Neuron (in vitro differentiated cells): Measurements from ENCODE around the gene ASAP3.

Experiments
- H2AFZ ChIP-seq: one replicate; pipeline ENCODE4 v1.6.1; 2013; ENCODE audit warnings: low read depth, mild to moderate bottlenecking, inconsistent platforms, low read length, moderate library complexity
- H3K27me3 ChIP-seq: one replicate; pipeline ENCODE4 v1.6.1; 2013; ENCODE audit warnings: low read length; ENCODE audit not compliant: insufficient read depth
- H3K36me3 ChIP-seq: one replicate; pipeline ENCODE4 v1.6.1; 2013; ENCODE audit warnings: low read length; ENCODE audit not compliant: insufficient read depth
- H3K4me1 ChIP-seq: one replicate; pipeline ENCODE4 v1.6.1; 2013; ENCODE audit warnings: low read length; ENCODE audit not compliant: insufficient read depth
- H3K4me3 ChIP-seq: 2 replicates; pipeline ENCODE4 v1.5.1; 2013; ENCODE audit warnings: mild to moderate bottlenecking, low read length, moderate library complexity
- H3K9me3 ChIP-seq: one replicate; pipeline ENCODE4 v1.6.1; 2013; ENCODE audit warnings: low read length

ASAP3 gene

DNA sequence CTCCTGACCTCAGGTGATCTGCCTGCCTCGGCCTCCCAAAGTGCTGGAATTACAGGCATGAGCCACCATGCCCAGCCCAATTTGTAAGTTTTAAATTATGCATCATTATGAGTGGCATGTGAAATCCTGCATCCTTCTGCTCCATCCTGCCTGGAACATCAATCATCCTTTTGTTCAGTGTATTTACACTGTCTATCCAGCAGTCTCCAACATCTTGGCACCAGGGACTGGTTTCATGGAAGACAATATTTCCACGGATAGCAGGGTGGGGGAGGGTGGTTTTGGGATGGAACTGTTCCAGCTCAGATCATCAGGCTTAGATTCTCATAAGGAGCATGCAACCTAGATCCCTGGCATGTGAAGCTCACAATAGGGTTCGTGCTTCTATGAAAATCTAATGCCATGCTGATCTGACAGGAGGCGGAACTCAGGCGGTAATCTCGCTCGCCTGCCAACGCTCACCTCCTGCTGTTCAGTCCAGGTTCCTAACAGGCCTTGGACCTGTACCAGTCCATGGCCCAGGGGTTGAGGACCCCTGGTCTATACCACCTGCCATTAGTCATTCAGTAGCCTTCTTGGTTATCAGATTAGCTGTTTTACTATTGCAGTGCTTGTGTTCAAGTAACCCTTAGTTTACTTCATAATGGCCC is 37.2 kb downstream of the ASAP3 start:
- Histone ChIP-seq H3K4me3 (no peak overlapping the region), H3K27me3 (no peaks in the 10 kb centered on the region), H3K36me3 (peaks cover 63% of the 10 kb centered on the region), H3K9me3 (no peaks in the 10 kb centered on the region), H2AFZ (no peak overlapping the region), H3K4me1 (no peaks in the 10 kb centered on the region)

DNA sequence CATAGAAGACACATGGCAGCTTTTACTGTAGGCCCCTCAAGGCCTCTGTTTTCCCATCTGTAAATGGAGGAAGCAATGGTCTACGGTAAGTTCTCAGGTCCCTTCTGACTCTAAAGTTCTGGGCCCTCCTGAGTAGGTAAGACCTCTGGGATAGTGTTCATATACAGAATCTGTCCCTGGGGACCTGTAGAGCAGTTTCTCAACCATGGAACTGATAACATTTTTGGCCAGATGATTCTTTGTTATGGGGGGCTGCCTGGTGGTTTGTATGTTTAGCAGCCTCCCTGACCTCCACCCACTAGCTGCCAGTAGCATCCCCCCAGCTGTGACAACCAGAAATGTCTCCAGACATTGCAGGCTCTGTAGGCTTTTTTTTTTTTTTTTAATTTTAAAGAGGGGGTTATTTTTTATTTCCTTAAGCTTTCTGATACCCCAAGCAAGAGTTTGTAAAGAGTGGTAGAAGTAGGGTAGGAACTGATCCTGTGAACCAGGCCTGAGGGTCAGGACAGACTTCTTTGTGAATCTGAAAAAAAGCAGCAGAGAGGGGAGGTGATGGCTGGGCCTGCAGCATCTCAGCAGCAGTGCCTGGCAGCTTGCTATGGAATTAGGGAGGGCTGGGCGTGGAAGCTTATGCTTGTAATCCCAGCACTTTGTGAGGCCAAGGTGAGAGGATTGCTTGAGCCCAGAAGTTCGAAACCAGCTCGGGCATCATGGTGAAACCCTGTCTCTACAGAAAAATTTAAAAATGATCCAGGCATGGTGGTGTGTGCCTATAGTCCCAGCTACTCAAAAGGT is 39.2 kb downstream of the ASAP3 start:
- Histone ChIP-seq H3K9me3 (no peaks in the 10 kb centered on the region), H3K4me1 (no peaks in the 10 kb centered on the region), H3K4me3 (no peak overlapping the region), H2AFZ (no peak overlapping the region), H3K36me3 (peaks cover 59% of the 10 kb centered on the region), H3K27me3 (no peaks in the 10 kb centered on the region)

DNA sequence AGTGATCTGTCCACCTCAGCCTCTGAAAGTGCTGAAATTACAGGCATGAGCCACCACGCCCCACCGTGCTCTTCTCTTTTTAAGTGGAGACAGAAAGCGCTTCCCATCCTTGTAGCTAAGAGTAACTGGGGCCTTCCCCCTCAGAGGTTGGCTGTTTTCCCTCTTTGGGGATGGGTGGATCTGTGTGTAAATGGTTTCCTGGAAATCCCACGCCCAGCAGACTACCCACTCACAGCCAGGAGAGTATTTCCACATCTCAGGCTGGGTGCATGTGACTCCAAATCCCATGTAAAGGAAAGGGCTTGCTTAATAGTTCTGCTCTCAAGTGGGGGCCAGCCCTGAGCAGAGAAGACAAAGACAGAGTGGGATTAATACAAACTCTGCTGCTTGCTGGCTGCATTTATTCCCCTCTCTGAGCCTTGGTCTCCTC is 39.9 kb downstream of the ASAP3 start:
- Histone ChIP-seq H3K27me3 (no peaks in the 10 kb centered on the region), H2AFZ (no peak overlapping the region), H3K4me3 (no peak overlapping the region), H3K4me1 (no peaks in the 10 kb centered on the region), H3K9me3 (no peaks in the 10 kb centered on the region), H3K36me3 (peaks cover 59% of the 10 kb centered on the region)

DNA sequence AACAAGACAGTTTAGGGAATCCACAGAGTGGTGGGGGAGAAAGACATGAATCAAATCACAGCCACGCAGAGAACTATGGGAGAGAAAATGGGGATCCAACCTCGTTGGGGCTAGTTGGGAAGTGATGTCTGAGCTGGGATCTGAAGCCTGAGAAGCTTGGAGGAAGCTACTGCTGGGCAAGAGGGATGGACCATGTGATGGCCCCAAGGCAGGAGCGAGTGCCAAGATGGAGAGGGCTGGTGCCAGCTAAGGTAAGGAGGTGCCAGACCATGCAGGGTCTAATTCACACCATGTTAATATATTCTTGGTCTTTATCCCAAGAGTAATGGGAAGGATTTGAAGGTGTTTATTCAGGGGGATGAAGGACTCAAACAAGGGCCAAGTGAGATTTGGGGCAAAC is 41.2 kb downstream of the ASAP3 start:
- Histone ChIP-seq H3K36me3 (peaks cover 66% of the 10 kb centered on the region), H2AFZ (no peak overlapping the region), H3K4me3 (no peak overlapping the region), H3K27me3 (no peaks in the 10 kb centered on the region), H3K4me1 (no peaks in the 10 kb centered on the region), H3K9me3 (no peaks in the 10 kb centered on the region)

DNA sequence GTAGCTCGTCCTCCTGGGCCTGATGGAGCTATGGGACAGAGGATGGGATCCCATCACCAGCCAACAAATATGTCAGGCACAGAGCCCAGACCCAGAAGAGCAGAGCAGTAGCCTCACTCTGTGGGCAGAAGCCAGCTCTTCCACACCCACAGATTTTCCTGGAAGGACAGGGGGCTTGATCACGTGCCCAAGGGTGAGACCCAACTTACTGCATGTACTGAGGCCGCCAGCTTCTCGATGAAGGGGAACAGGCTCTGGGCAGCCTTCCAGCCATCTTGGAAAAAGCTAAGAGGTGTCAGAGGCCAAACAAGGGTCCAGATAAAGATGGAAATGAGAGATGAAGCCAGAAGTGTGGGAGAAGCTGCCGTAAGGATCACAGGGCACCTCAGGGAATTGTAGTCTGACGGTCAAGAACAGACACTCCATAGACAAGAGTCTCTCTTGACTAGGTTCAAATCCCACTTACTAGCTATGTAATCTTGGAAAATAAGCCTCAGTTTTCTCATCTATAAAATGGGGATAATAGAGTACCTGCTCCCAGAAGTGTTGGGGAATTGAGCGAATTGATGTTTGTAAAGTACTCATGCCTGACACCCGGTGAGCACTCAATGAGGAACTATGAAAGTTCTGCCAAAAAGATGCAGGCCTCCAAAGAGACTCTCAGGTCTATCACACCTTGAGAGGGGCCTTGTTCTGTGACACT is 42.4 kb downstream of the ASAP3 start:
- Histone ChIP-seq H3K27me3 (no peaks in the 10 kb centered on the region), H3K36me3 (peaks cover 69% of the 10 kb centered on the region), H3K9me3 (no peaks in the 10 kb centered on the region), H3K4me1 (no peaks in the 10 kb centered on the region), H2AFZ (no peak overlapping the region), H3K4me3 (no peak overlapping the region)

DNA sequence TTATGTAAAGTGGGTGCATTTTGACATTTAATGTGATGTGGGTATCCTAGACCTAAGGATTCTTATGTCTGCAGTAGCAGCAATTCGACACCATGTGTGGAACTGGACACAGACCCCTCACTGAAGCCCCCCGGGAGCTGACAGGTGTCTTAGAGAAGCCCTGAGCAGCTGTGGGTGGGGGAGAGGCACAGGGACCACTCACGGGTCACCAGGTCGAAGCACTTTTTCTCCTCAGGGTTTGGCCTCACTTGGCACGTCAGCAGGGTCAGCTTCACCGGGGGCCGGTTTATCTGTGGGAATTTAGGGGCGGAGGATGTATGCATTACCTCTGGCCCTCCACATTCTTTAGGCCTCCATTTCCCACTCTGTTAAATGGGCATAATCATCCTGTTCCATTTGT is 45.4 kb downstream of the ASAP3 start:
- Histone ChIP-seq H3K4me1 (no peaks in the 10 kb centered on the region), H2AFZ (no peak overlapping the region), H3K9me3 (no peaks in the 10 kb centered on the region), H3K27me3 (no peaks in the 10 kb centered on the region), H3K36me3 (peaks cover 84% of the 10 kb centered on the region), H3K4me3 (no peak overlapping the region)

DNA sequence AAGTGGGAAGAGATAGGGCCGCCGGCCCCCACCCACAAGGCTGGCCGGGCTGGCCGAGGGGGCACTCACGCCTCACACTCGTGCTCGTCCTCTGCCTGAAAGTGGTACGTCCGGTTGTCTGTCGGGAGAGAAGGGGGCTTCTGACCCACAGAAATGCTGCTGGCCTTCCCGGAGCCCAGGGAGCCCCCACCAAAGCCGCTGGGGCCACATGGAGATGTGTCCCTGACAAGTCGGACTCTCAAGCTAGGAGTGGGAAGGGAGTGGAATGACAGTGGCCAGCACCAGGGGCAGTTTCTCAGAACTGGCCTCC is 46.7 kb downstream of the ASAP3 start:
- Histone ChIP-seq H3K27me3 (no peaks in the 10 kb centered on the region), H2AFZ (no peak overlapping the region), H3K4me1 (no peaks in the 10 kb centered on the region), H3K4me3 (no peak overlapping the region), H3K36me3 (peaks cover 88% of the 10 kb centered on the region), H3K9me3 (no peaks in the 10 kb centered on the region)

DNA sequence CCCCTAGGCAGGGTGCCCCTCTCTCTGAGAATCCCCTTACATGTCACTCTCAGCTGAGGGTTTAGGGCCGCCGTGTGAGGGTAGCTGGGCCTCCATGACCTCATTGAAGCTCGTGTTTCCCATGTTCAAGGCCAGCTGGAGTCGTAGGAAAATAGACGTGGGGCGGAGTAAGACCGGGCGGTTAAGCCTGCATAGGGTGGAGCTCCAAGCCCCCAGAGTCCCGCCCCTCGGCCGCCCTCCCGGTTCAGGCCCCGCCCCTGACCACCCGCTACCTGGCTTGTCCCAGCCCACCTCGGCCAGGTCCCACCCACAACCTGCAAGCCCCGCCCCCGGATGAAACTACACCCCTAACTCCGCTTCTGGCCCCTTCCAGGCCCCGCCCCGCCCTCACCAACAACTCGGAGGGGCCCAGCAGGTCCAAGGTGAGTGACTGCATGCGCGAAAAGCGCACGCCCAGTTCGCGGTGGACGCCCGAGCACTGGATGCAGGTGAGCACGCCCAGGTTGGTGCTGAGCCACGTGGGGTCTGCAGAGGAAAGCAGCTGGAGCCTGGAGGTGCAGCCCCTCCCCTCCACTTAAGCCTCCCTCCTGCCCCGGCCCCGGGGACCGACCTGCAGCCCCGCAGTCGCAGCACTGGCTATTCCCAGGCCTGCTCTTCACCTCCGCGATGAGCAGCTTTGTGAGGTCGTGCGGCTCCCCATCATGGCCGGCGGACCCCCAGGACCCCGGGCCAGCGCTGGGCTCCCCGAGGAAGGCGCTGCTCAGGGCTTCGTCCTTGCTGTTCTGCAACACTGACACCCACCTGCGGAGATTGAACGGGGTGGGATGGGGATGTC is 47.2 kb downstream of the ASAP3 start:
- Histone ChIP-seq H3K4me3 (no peak overlapping the region), H3K36me3 (peaks cover 85% of the 10 kb centered on the region), H3K4me1 (no peaks in the 10 kb centered on the region), H3K27me3 (no peaks in the 10 kb centered on the region), H2AFZ (no peak overlapping the region), H3K9me3 (no peaks in the 10 kb centered on the region)

DNA sequence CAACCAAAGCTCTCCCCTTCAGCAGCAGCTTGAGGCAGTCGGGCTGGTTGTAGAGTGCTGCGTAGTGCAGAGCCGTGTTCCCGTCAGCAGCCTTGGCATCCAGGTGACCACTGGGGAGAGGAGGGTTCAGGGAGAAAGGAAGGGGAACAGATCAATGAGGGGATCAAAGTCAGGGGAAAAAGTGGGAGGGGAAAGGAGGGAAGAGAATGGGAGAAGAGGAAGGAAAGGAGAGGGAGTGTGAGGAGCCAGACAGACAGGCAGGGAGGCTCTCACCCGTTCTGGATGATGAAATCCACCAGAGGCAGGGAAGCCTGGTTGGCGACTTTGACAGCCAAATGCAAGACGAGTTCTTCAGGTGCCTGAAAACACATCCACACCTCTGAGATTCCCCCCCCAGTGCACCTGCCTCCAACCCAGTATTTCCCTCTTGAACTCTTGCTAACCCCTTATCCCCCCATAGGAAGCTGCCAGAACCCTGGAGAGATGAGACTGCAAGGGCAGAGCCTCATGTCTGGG is 49.7 kb downstream of the ASAP3 start:
- H3K4me3 ChIP-seq: no peak overlapping the region
- no peaks in the 10 kb centered on the region for H3K9me3 ChIP-seq
- H3K36me3 ChIP-seq: peaks cover 92% of the 10 kb centered on the region
- H2AFZ ChIP-seq: no peak overlapping the region
- no peaks in the 10 kb centered on the region for H3K27me3 ChIP-seq
- H3K4me1 ChIP-seq: no peaks in the 10 kb centered on the region

DNA sequence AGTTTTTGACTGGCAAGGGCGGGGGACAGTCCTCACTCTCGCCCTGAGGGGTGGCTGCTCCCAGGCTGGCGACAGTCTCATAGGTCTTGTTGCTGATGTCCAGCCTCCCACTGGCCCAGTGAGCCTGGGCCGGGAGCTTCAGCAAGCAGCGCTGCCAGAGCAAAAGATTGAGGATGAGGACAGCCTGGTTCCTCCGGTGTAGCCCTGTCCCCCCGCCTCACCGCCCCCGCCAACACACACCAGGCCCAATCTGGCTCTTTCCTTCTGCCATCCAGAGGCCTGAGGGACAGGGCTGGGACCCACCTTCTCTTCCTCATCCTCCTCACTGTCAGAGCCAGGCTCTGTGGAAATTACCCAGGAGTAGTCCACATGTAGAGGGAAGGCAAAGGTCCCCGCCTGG is 50.9 kb downstream of the ASAP3 start:
- H2AFZ ChIP-seq: no peak overlapping the region
- H3K36me3 ChIP-seq: peaks cover 90% of the 10 kb centered on the region
- H3K4me3 ChIP-seq: no peak overlapping the region
- H3K4me1 ChIP-seq: no peaks in the 10 kb centered on the region
- H3K9me3 ChIP-seq: no peaks in the 10 kb centered on the region
- no peaks in the 10 kb centered on the region for H3K27me3 ChIP-seq

DNA sequence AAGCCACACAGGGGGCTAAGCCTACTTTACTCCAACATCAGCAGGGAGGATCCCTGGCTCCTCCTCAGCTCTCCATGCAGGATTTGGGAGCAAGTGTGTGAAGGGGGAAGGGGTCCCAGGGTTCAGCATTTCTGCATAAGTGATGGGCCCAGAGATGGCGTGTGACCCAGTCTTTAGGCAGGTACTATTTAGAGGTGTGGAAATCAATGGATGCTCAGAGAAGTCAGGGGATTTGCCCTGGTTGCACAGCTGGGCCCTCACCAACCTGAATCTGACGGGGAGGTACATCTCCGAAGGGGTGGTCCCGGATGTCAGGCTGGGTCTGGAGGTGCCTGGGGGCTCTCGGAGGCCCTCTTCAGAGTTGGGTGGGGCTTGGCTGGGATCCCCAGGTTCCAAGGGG is 52.5 kb downstream of the ASAP3 start:
- no peaks in the 10 kb centered on the region for H3K9me3 ChIP-seq
- no peaks in the 10 kb centered on the region for H3K27me3 ChIP-seq
- no peaks in the 10 kb centered on the region for H3K4me1 ChIP-seq

DNA sequence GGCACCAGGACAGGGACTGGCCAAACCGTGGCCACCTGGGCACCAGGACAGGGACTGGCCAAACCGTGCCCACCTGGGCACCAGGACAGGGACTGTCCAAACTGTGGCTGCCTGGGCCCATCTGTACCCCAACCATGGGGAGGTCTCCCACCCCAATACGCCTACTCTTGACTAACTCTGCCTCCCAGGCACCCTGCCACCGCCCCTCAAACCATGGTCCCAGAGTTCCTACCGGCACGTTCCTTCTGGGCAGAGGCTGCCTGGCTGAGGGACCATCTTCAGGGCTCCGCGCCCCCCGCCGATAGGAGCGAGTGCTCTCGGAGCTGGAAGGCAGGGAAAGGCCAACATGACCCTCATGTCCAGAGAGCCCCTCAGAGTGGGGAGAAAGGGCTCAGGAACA is 53.2 kb downstream of the ASAP3 start:
- Histone ChIP-seq H3K4me3 (no peak overlapping the region), H3K27me3 (no peaks in the 10 kb centered on the region), H3K9me3 (no peaks in the 10 kb centered on the region), H2AFZ (no peak overlapping the region), H3K4me1 (no peaks in the 10 kb centered on the region), H3K36me3 (peaks cover 86% of the 10 kb centered on the region)

More for the DNA sequence above, 52.5 kb downstream of the ASAP3 start:
- H2AFZ ChIP-seq: no peak overlapping the region
- H3K4me3 ChIP-seq: no peak overlapping the region
- peaks cover 84% of the 10 kb centered on the region for H3K36me3 ChIP-seq
